Lower leg skin (tissue), 3 donors: ENCODE results near the gene ABCC2.

Source experiments
- CTCF ChIP-seq, 3 donors: fragments of 450-650 bp; IDR thresholded peaks; one replicate each; pipeline ENCODE4 v1.5.1; 2016; ENCODE audit warnings: antibody characterized with exemption in 3 of 3, mild to moderate bottlenecking in 3 of 3, moderate library complexity in 2 of 3
- POLR2A ChIP-seq, 2 donors: fragments of 450-650 bp; IDR thresholded peaks; one replicate each; pipeline ENCODE4 v1.6.1; 2016 to 2017; ENCODE audit warnings: antibody characterized with exemption in 2 of 2, mild to moderate bottlenecking in 1 of 2, moderate library complexity in 1 of 2

- no peak for TF ChIP-seq CTCF (IDR thresholded peaks at IDR 0.05)
- no peak for TF ChIP-seq POLR2A (IDR thresholded peaks at IDR 0.05)
Measured at GRCh38 chr10:99788598-99789256, 6.3 kb downstream of the ABCC2 start.
